Esophagus squamous epithelium (tissue), 4 donors: ENCODE data around the gene TM9SF4.

Experiments used
- CTCF ChIP-seq, 6 experiments: fragments of 450-650 bp in 4 of 6; fragments of 200-600 bp in 2 of 6; sonication (generic) in 2 of 6; IDR thresholded peaks; one replicate each; pipeline ENCODE4 v1.5.1; 2016 to 2019; ENCODE audit warnings: antibody characterized with exemption in 6 of 6, mild to moderate bottlenecking in 4 of 6, moderate library complexity in 4 of 6
- POLR2A ChIP-seq, 4 donors: fragments of 450-650 bp; IDR thresholded peaks; one replicate each; pipeline ENCODE4 v1.6.1; 2017; ENCODE audit warnings: antibody characterized with exemption in 4 of 4, mild to moderate bottlenecking in 4 of 4, moderate library complexity in 3 of 4

- TF ChIP-seq CTCF (IDR thresholded peaks at IDR 0.05) (no peak), POLR2A (IDR thresholded peaks at IDR 0.05) (no peak)
Observed at GRCh38 chr20:32111753-32112152, 2.2 kb downstream of the TM9SF4 start.
